Measurements from ENCODE around the gene MFN1. TPM values are rescaled to one million over a fixed set of nuclear protein-coding genes. Genes with fewer than 3 reads are reported as not detected.
A peak's percentile ranks its signal among the peaks of the same experiment; 100 is the strongest.

MFN1 gene
- total RNA-seq (2014; rRNA removed; shearing (Covaris generic)) (44.7 and 54.9 TPM in 2 replicates), polyA plus RNA-seq (2016; fragmentation: Nextera tagmentation; extraction: Ambion mirVana) (19.1 and 22.2 TPM in 2 replicates)

DNA sequence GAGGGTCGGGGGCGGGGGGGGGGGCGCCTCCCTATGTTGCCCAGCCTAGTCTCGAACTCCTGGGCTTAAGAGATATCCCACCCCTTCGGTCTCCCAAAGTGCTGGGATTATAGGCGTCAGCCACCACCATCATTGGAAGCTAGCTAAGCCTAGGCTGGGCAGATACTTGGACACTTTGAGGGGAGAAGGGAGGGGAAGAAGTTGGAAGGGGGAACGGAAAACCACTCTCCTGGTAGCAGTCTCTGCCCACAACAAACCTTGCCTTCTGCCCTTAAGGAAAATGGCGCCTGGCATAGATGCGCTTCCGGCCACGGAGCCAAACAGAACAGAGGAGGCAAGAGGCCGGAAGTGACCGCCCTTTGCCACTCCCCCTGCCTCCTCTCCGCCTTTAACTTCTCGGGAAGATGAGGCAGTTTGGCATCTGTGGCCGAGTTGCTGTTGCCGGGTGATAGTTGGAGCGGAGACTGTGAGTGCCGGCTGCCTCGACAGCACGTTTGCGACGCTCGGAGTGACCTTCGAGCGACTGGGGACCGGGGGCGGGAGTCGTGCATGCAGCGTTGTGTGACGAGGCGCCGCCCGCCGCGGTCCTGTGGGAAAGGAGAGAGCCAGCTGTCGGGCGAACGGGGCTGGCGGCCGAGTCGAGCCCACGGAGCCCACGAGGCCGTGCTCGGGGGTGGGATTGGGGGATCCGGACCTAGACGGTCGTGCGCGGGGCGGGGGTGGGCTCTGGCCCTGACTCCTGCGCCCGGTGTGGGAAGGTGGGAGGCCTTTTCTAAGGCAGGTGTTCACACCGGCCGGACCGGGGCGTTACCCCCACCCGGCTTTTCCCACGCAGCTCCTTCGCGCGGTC, at the start of gene MFN1:
Gene MFN1 (plus strand): TSS at position 365 of the 850 bp plus-strand sequence. CDS start 1,143 bp downstream, outside the sequence.
- in situ Hi-C loops (cut with MboI) = no loop called here
- WGBS, 2 experiments (ENCODE audit: low coverage in 1 of 2, low lambda C conversion rate in 2 of 2, missing lambda C conversion rate in 2 of 2) = 1% methylated on average over 41 to 62 of the region's 63 CpGs
- TF ChIP-seq EZH2phosphoT487 (IDR thresholded peaks at IDR 0.05; ENCODE audit: insufficient read depth, low read depth) = no peak
- TF ChIP-seq EZH2 (IDR thresholded peaks at IDR 0.05; ENCODE audit: insufficient read depth, poor library complexity, severe bottlenecking) = no peak
- H3K36me3 ChIP-seq (ENCODE audit: low read depth) = peaks cover 9% of the 10 kb centered on the region
- H3K9me2 ChIP-seq (ENCODE audit: insufficient read depth) = no peaks in the 10 kb centered on the region
- no peaks in the 10 kb centered on the region; the same call in 1 of the 2 replicates for H3F3A ChIP-seq (ENCODE audit: insufficient read depth)
- peak within 1 kb of the TSS; percentile 91 for H2AFZ ChIP-seq
- H3K27me3 ChIP-seq (replicated peaks; ENCODE audit: insufficient read depth) = no peaks in the 10 kb centered on the region
- peaks cover 45% of the 10 kb centered on the region for H3K79me2 ChIP-seq (ENCODE audit: insufficient read depth)
- peak within 1 kb of the TSS; percentile 89 for H3K4me3 ChIP-seq
- peak; percentile 99 for DNase-seq
- peaks cover 16% of the 10 kb centered on the region for H3K4me1 ChIP-seq (ENCODE audit: insufficient read depth)
- no peaks in the 10 kb centered on the region for H4K20me1 ChIP-seq (ENCODE audit: insufficient read depth)
- H3K27ac ChIP-seq = peak within 1 kb of the TSS; percentile 79
- peak within 1 kb of the TSS; percentile 85 for H3K9ac ChIP-seq
- peak within 1 kb of the TSS; percentile 85 for H3K4me2 ChIP-seq (ENCODE audit: unreplicated experiment)
- no peaks in the 10 kb centered on the region for H3K9me3 ChIP-seq (ENCODE audit: low read depth)

DNA sequence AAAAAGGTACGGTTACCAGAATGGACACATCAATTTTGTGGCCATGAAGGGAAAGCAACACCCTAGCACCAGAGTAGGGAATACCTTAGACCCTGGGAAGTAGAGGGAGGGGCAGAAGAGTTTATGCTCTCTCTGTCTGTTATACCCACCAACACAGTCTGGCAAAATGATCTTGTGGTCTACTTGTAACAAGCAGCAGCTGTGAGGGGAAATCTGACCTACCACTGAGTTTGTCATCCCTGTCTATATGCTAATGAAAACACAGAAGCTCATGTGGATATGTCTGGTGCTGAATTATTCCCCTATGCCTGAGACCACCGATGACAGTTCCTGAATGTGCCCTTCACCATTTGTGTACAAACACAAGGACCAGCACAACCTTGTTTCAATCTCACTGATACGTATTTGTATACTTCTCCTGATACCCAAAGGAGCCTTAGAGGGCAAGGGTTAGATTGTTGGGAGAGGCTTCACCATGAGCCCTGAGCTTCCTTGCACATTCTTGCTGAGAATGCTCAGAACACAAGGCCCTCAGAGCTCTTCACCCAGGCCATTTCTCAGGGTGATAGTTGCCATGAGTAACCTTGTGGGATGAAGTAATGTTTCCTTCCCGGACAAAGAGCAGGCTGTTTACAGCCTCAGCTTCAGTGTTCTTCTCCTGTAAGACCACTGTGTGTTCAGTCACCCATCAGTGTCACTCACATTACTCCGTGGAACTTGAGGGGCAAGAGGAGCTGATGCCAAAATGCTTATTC, 49.4 kb upstream of the MFN1 start:
- H3K79me2 ChIP-seq (ENCODE audit: insufficient read depth) = no peaks in the 10 kb centered on the region
- H3K9ac ChIP-seq = no peak overlapping the region
- no peaks in the 10 kb centered on the region for H3K36me3 ChIP-seq (ENCODE audit: low read depth)
- no peaks in the 10 kb centered on the region for H3K9me3 ChIP-seq (ENCODE audit: low read depth)
- no peaks in the 10 kb centered on the region for H3K9me2 ChIP-seq (ENCODE audit: insufficient read depth)
- no peak overlapping the region for H2AFZ ChIP-seq
- no peak for DNase-seq
- in situ Hi-C loops (cut with MboI) = no loop called here
- no peak for TF ChIP-seq EZH2 (IDR thresholded peaks at IDR 0.05; ENCODE audit: insufficient read depth, poor library complexity, severe bottlenecking)
- TF ChIP-seq EZH2phosphoT487 (IDR thresholded peaks at IDR 0.05; ENCODE audit: insufficient read depth, low read depth) = no peak
- no peaks in the 10 kb centered on the region for H4K20me1 ChIP-seq (ENCODE audit: insufficient read depth)
- no peak overlapping the region for H3K27ac ChIP-seq
- no peaks in the 10 kb centered on the region for H3K4me1 ChIP-seq (ENCODE audit: insufficient read depth)
- no peaks in the 10 kb centered on the region for H3F3A ChIP-seq (ENCODE audit: insufficient read depth)
- no peak overlapping the region for H3K4me3 ChIP-seq
- H3K4me2 ChIP-seq (ENCODE audit: unreplicated experiment) = no peak overlapping the region
- H3K27me3 ChIP-seq (replicated peaks; ENCODE audit: insufficient read depth) = 0 out of 2 replicates have a peak, but pooled peaks cover 14% of the 10 kb centered on the region
- WGBS, 2 experiments (ENCODE audit: low coverage in 1 of 2, low lambda C conversion rate in 2 of 2, missing lambda C conversion rate in 2 of 2) = 54 to 63% methylated on average over 5 of the region's 5 CpGs

DNA sequence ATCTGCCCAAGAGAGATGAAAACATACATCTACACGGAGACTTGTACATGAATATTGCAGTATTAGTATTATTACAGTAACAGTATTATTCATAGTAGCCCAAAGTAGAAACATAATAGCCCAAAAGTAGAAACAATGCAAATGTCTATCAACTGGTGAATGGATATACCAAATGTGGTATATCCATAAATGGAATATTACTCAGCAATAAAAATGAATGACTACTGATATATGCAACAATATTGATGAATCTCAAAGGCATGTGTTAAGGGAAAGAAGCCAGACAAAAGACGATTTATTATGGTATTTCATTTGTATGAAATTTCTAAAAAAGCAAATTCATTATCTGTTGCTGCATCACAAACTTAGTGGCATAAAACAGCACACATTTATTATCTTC, 48.2 kb upstream of the MFN1 start:
- Histone ChIP-seq H2AFZ (no peak overlapping the region), H3K9ac (no peak overlapping the region), H3K36me3 (ENCODE audit: low read depth) (no peaks in the 10 kb centered on the region), H3K9me3 (ENCODE audit: low read depth) (no peaks in the 10 kb centered on the region), H3F3A (ENCODE audit: insufficient read depth) (no peaks in the 10 kb centered on the region), H3K27me3 (replicated peaks; ENCODE audit: insufficient read depth) (0 out of 2 replicates have a peak, but pooled peaks cover 12% of the 10 kb centered on the region), H4K20me1 (ENCODE audit: insufficient read depth) (no peaks in the 10 kb centered on the region), H3K4me3 (no peak overlapping the region), H3K4me1 (ENCODE audit: insufficient read depth) (no peaks in the 10 kb centered on the region), H3K9me2 (ENCODE audit: insufficient read depth) (no peaks in the 10 kb centered on the region), H3K4me2 (ENCODE audit: unreplicated experiment) (no peak overlapping the region), H3K79me2 (ENCODE audit: insufficient read depth) (no peaks in the 10 kb centered on the region), H3K27ac (no peak overlapping the region)
- 40 to 46% methylated on average over 2 of the region's 2 CpGs for WGBS, 2 experiments (ENCODE audit: low coverage in 1 of 2, low lambda C conversion rate in 2 of 2, missing lambda C conversion rate in 2 of 2)
- TF ChIP-seq EZH2phosphoT487 (IDR thresholded peaks at IDR 0.05; ENCODE audit: insufficient read depth, low read depth) = no peak
- no peak for TF ChIP-seq EZH2 (IDR thresholded peaks at IDR 0.05; ENCODE audit: insufficient read depth, poor library complexity, severe bottlenecking)
- DNase-seq = no peak
- in situ Hi-C loops (cut with MboI) = no loop called here

DNA sequence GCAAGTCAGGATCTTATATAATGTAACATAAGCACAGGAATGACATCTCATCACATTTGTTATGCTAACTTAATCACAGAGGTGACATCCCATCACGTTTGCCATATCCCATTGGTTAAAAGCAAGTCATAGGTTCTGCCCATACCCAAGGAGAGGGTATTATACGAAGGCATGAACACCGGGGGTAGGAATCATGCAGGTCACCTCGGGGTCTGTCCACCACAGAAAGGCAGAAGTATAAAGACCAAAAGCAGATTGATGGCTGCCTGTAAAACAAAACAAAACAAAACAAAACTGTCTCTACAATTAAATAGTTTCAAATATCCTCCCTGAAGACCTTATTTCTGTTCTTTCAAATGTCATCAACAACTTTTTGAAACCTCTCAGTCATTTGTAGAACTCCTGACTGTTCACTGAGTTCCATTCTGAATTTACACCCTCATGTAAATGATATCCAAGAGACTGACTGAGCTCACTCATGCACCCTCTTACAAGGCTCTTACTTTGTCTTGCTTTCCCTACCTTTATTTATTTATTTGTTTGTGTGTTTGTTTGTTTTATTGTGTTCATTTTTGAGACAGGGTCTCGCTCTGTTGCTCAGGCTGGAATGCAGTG, 47.4 kb upstream of the MFN1 start:
- Histone ChIP-seq H3K9me2 (ENCODE audit: insufficient read depth) (no peaks in the 10 kb centered on the region), H3K36me3 (ENCODE audit: low read depth) (no peaks in the 10 kb centered on the region), H3K27ac (no peak overlapping the region), H3K27me3 (replicated peaks; ENCODE audit: insufficient read depth) (0 out of 2 replicates have a peak, but pooled peaks cover 4% of the 10 kb centered on the region), H3K79me2 (ENCODE audit: insufficient read depth) (no peaks in the 10 kb centered on the region), H3F3A (ENCODE audit: insufficient read depth) (no peaks in the 10 kb centered on the region), H4K20me1 (ENCODE audit: insufficient read depth) (no peaks in the 10 kb centered on the region), H3K9ac (no peak overlapping the region), H3K4me3 (no peak overlapping the region), H3K9me3 (ENCODE audit: low read depth) (no peaks in the 10 kb centered on the region), H3K4me2 (ENCODE audit: unreplicated experiment) (no peak overlapping the region), H2AFZ (no peak overlapping the region), H3K4me1 (ENCODE audit: insufficient read depth) (no peaks in the 10 kb centered on the region)
- 53 to 54% methylated on average over 5 of the region's 5 CpGs for WGBS, 2 experiments (ENCODE audit: low coverage in 1 of 2, low lambda C conversion rate in 2 of 2, missing lambda C conversion rate in 2 of 2)
- DNase-seq = no peak
- TF ChIP-seq EZH2phosphoT487 (IDR thresholded peaks at IDR 0.05; ENCODE audit: insufficient read depth, low read depth) (no peak), EZH2 (IDR thresholded peaks at IDR 0.05; ENCODE audit: insufficient read depth, poor library complexity, severe bottlenecking) (no peak)
- in situ Hi-C loops (cut with MboI) = loop anchor here (25.0 kb wide), 1 partner anchor 863 kb away; no protein-coding TSS in a partner anchor
